HG03460 (cell line): ENCODE measurements around the gene PVALB.

ENCODE experiments used
- ATAC-seq: cut with Tn5 transposase; IDR thresholded peaks from one replicate; pipeline ENCODE4 v1.9.1; 2021; ENCODE audit not compliant: unreplicated experiment

The PVALB gene

DNA sequence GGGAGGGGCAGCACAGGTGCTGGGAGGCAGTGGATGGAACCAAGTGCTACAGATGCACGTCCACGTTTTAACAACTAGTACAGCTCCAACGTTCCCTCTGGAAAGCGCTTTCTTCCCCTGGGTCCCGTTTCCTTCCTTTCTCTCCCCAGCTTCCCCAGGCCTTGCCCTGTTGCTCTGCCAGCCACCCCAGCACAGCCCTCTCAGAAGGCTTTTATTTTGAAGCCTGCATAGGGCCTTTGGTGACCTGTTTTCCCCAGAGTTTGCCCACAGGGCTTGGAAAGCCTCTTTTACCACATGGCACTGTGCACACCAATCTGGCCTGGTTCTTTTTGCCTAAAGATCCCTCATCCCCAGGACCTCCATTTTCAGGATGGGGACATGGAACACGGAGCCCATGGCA is 30.1 kb upstream of the PVALB start:
- no peak for ATAC-seq

DNA sequence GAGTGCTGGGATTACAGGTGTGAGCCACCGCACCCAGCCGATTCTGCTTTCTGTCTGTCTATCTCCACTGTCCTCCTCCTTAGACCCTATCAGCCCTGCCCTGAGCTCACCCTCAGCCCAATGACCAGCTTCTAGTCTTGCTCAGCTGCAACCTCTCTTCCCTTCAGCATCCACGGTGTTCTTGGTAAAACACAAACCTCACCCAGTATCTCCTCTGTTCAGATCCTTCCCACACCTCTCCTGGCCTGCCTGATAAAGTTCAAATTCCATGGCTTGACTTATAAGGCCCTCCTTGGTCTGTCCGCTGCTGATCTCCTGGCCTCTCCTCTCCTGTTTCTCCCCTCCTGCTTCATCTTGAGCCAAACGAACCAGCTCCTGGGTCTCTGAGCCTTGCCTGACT is 29.4 kb upstream of the PVALB start:
- no peak for ATAC-seq

GRCh38 chr22:36840106-36840505 is 23.3 kb upstream of the PVALB start:
- no peak for ATAC-seq

GRCh38 chr22:36839356-36840073 is 22.7 kb upstream of the PVALB start:
- ATAC-seq: no peak

DNA sequence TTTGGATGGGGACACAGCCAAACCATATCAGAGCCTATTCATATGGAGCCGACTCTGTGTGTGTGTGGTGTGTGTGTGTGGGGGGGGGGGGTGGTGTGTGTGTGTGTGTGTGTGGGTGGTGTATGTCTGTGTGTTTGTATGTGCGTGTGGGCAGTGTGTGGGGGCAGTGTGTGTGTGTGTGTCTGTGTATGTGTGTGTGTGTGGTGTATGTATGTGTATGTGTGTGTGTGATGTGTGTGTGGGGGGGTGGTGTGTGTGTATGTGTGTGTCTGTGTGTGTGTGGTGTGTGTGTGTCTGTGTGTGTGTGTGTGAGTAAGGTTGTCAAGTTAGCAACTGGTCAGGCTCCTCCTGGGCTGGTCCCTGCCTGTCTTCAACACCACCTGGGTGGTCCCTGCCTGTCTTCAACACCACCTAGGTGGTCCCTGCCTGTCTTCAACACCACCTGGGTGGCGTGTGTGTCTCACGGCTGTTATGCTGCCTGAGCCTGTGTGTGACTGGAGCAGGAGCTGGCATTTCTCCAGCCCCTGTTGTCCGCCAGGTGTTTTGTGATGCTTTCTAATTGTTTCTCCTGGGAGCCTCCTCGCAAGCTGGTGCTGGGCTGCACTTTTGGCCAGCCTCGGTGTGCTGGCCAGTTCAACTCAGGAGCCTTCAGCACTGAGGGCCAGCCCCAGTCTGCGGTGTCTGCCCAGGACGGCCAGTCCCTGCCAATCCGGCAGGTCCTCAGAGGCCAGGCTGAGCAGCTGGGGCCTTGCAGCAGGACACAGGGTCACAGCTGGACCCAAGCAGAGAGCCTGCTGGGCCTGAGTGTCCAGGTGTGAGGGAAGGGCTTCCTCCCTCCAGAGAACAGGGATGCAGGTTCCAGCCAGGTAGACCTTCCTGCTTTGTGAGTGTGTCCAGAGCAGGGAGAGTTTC is 21.5 kb upstream of the PVALB start:
- ATAC-seq: no peak

DNA sequence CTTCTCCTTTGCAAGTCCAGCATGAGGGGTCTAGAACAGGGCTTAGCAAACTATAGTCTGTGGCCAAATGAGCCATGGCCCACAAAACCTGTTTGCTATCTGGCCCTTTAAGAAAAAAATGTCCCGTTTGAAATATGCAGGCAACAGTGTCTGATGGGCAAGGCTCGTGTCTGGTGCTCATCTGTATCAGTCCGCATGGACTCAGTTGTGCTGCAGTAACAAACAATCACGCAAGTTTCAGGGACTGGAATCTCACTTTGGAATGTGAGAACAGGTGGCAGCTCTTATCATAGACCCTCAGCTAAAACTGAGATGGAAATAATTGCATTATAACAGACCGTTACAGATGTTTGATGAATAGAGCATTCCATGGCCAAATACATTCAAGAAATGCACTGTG is 19.1 kb upstream of the PVALB start:
- no peak for ATAC-seq

DNA sequence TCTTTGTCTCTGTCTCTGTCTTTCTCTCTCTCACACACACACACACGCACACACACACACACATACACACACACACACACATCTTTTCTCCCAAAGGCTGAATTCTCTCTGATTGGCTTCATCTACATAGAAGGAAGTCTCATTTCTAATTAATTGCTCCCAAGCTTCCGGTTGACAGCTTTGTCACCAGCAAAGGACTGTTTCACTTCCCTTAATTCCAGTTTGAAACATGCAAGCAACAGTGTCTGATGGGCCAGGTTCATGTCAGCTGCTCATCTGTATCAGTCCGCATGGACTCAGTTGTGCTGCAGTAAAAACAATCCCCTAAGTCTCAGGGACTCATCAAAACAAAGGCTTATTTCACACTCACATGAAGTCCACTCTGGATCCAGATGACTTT is 16.2 kb upstream of the PVALB start:
- no peak for ATAC-seq

- no peak for ATAC-seq
Measured at GRCh38 chr22:36831717-36832116, 14.9 kb upstream of the PVALB start.

DNA sequence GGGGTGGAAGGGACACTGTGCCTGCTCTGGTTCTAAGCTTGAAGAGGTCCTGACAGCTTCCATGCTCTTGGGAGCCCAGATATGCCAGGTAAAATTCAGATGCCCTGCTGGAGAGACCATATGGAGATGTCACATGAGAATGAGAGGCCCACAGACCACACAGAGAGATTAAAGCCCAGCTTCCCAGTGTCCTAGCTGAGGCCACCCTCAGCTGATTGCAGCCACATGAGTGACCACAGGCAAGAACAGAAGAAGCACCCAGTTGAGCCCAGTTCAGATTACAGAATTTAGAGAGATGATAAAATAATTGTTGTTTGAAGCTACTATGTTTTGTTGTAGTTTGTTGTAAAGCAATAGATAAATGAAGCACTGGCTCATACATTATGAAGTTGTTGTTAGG is 14.4 kb upstream of the PVALB start:
- ATAC-seq: no peak

- ATAC-seq: no peak
Measured at GRCh38 chr22:36830601-36831000, 13.8 kb upstream of the PVALB start.

- no peak for ATAC-seq
Measured at GRCh38 chr22:36829370-36830002, 12.7 kb upstream of the PVALB start.

DNA sequence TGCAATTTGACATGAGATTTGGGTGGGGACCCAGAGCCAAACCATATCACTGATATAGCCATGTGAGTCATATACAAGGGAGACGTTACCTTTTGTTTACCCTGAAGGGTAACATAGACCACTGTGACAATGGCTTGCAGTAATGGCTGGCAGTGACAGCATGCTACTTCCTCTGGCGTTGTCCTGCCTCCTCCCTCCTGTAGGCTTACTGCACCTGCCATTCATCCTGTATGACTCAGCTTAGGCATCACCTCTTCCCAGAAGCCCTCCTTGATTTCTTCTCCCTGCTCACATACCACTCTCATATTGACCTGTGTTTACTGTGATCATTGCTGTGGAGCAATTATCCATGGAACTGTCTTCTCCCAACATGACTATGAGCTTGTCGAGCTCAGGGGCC is 12.0 kb upstream of the PVALB start:
- ATAC-seq: no peak

- no peak for ATAC-seq
Measured at GRCh38 chr22:36826262-36826661, 9.4 kb upstream of the PVALB start.

DNA sequence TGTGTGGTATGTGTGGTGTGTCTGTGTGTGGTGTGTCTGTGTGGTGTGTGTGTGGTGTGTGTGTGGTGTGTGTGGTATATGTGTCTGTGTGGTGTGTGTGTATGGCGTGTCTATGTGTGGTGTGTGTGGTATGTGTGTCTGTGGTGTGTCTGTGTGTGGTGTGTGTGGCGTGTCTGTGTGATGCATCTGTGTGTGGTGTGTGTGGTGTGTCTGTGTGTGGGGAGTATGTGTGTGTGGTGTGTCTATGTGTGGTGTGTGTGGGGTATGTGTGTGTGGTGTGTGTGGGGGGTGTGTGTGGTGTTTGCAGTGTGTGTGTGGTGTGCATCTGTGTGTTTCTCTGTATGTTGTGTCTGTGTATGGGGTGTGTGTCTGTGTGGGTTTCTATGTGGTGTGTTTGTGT is 7.8 kb upstream of the PVALB start:
- ATAC-seq: no peak

DNA sequence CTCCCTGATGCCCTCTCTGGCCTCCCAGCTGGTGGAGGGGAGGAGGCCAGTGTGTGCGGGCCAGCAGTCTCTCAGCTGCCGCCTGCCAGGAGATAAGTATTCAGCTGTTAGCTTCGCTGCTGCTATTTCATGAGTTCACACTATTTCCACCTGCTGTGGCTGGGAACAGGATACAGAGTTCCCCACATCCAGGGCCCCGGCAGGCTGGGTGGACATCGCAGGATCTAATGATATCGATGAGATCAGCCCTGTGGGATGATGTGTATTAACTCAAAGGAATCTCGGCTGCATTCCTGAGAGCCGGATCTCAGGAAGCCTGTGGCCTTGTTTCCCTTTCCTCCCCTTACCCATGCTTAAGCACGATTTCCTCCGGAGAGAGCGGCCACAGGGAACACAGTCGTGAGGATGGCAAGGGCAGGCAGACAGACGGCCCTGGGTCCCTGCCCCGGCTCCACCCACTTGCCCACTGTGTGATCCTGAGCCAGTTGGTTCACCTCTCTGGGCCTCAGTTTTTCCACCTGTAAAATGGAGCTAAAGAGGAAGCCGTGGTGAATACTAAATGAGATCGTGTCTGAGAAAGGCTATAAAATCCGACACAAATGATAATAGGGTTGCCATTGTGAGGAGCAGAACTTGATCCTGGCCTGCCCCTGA is 6.5 kb upstream of the PVALB start:
- ATAC-seq: no peak

DNA sequence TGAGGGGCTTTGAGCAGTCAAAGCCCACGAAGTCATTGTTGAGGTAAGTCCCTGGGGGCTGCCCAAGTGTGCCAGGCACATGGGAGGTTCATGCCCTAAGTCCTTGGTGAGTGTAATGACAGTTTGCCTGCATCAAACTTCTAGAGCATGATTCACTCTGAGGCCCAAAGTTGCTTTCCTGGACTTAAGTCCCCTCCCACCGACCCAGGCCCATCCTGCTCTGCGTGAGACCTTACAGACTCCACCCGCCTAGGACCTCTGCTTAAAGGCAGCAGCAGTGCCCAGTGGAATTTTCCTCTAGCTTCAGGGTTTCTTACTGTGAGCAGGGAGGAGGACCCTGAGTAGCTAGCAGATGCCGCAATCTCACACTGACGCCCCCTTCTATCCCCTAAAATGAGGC is 5.7 kb upstream of the PVALB start:
- no peak for ATAC-seq

GRCh38 chr22:36819112-36819511 is 2.3 kb upstream of the PVALB start:
- no peak for ATAC-seq

DNA sequence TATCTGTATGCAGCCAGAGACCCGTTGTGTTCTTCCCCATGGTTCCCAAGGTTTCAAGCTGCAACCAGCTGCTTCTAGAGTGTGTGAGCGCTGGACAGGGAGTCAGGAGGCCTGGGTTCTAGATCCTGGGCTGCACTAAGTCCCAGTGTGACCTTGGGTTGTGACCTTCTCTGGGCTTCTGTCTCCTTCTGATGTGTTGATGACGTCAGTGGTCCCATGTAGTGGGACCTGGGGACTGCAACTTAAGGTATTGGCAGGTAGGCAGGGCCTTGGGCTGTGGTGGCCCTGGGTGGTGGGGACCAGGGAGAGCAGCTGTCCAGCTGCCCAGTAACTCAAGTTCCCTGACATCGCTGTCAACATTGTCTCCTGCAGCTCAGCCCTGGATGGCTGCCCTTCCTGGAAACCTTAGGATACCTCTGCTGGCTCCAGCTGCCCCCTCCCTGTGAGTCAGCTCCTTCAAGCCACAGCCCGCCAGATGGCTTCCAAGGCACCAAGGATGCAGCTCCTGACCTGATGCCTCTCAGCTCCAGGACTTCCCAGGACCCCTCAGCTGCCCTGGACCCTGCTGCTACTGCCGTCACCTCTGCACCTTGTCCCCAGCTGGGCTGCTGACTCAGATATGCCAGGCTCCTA is 1.3 kb upstream of the PVALB start:
- ATAC-seq: no peak

GRCh38 chr22:36817525-36817848 is 652 bp upstream of the PVALB start:
- no peak for ATAC-seq

DNA sequence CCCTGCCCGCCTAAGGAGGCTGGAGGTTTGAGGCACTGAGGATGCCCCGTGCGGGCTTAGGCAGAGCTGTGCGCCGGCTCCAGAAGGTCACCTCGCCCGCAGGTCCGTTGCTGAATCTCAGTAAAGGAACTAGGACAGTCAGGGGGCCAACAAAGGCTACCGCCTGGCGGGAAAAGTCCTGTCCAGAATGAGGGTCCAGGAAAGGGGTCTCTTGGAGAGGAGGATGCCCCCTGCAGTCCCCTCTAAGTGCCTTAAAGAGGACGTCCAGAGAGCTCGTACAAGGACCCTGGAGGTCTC is 548 bp downstream of the PVALB start:
- no peak for ATAC-seq

DNA sequence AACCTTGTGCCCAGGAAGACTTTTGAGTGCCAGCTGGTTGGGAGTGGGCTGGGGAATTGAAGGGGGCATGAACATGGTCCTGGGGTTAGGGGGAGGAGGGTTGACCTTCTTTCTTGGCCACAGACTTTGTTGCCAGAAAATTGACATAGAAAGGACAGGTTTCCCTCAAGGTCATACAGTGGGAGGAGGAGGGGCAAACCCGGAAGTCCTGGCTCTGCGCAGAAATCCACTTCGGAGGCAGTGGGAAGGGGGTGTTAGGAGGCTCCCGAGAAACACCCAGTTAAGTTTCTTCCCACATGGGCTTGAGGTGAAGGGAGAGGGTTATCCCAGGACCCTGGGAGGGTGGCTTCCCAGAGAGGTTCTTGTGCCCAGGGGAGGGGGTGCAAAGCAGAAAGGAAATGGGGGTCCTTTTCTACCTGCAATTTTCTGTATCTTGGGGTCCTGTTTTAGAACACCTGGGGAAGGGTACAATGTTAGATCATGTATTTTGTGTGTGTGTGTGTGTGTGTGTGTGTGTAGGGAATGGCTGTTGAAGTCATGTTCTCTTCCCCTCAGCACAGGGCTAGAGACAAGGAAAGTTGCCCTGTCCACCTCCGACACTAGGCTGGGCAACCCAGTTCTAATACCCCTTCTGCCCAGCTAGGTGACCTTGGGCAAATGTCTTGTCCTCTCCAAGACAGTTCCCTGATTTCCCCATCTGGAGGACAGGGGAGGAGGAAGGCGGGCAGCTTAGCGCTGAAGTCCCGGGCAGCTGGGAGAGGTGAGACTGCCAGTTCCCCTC is 1.1 kb downstream of the PVALB start:
- no peak for ATAC-seq
